ENCODE data around the gene RNF113A.
A peak's percentile ranks its signal among the peaks of the same experiment; 100 is the strongest.

The RNF113A gene

DNA sequence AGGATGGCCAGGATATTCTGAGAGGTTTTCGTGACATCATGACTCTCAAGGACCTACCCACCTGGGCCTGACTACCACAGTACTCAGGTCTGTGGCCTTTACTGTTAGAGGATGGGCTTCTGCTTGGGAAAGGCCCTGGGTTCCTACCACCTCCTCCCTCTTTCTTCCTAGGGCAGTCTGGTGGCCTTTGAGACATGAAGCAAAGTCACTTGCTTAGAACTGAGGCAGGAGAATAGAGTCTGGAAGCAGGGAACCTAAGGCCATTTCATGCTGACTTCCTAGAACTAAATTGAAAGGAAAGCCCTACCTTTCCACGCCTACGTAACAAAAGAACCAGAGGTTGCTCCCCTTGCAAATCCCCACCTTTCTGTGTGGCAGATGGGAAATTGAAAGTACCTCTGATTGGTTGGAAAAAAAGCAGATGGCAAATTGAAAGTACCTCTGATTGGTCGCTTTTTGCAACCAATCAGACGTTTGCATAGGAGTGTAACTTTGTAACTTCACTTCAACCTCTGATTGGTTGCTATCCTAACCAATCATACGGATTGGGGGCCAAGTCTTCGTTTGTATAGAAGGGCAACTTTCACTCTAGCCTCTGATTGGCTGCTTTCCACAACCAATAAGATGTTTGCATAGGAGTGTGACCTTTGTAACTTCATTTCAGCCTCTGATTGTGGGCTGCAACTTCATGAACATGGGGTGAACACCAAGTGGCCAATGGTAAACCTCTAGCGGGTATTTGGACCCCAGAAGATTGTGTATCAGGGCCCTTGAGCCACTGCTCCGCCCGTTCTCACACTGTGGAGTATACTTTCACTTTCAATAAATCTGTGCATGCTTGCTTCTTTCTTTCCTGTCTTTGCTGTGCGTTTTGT lies 14.3 kb upstream of the RNF113A start:
- Histone ChIP-seq H3K36me3 (ENCODE audit: insufficient read depth, low read length) (no peaks in the 10 kb centered on the region), H4K20me1 (ENCODE audit: insufficient read depth, low read length, poor library complexity, severe bottlenecking) (no peaks in the 10 kb centered on the region), H3K9me2 (replicated peaks; ENCODE audit: low read depth, low read length) (no peaks in the 10 kb centered on the region), H3K4me2 (ENCODE audit: low read depth, low read length, poor library complexity, severe bottlenecking) (peak overlapping the region; percentile 50), H3F3A (ENCODE audit: low read depth) (no peaks in the 10 kb centered on the region), H3K27me3 (ENCODE audit: insufficient read depth, low read length, poor library complexity, severe bottlenecking) (no peaks in the 10 kb centered on the region), H3K79me2 (ENCODE audit: insufficient read depth, low read length) (no peaks in the 10 kb centered on the region), H3K9me3 (ENCODE audit: insufficient read depth, low read depth, low read length) (no peaks in the 10 kb centered on the region), H3K4me1 (ENCODE audit: insufficient read depth, low read length, poor library complexity, severe bottlenecking) (no peaks in the 10 kb centered on the region), H3K9ac (ENCODE audit: low read depth, low read length, poor library complexity, severe bottlenecking) (no peak overlapping the region), H2AFZ (ENCODE audit: low read length) (peak overlapping the region; percentile 68; the same call in 1 of the 2 replicates), H3K4me3 (ENCODE audit: low read length, poor library complexity, severe bottlenecking) (peak overlapping the region; percentile 48)
- TF ChIP-seq, protein P1, sequence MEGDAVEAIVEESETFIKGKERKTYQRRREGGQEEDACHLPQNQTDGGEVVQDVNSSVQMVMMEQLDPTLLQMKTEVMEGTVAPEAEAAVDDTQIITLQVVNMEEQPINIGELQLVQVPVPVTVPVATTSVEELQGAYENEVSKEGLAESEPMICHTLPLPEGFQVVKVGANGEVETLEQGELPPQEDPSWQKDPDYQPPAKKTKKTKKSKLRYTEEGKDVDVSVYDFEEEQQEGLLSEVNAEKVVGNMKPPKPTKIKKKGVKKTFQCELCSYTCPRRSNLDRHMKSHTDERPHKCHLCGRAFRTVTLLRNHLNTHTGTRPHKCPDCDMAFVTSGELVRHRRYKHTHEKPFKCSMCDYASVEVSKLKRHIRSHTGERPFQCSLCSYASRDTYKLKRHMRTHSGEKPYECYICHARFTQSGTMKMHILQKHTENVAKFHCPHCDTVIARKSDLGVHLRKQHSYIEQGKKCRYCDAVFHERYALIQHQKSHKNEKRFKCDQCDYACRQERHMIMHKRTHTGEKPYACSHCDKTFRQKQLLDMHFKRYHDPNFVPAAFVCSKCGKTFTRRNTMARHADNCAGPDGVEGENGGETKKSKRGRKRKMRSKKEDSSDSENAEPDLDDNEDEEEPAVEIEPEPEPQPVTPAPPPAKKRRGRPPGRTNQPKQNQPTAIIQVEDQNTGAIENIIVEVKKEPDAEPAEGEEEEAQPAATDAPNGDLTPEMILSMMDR (conservative IDR thresholded peaks at IDR 0.05; ENCODE audit: low read length), result no peak
- TF ChIP-seq EZH2phosphoT487 (IDR thresholded peaks at IDR 0.05; ENCODE audit: borderline replicate concordance), result no peak

DNA sequence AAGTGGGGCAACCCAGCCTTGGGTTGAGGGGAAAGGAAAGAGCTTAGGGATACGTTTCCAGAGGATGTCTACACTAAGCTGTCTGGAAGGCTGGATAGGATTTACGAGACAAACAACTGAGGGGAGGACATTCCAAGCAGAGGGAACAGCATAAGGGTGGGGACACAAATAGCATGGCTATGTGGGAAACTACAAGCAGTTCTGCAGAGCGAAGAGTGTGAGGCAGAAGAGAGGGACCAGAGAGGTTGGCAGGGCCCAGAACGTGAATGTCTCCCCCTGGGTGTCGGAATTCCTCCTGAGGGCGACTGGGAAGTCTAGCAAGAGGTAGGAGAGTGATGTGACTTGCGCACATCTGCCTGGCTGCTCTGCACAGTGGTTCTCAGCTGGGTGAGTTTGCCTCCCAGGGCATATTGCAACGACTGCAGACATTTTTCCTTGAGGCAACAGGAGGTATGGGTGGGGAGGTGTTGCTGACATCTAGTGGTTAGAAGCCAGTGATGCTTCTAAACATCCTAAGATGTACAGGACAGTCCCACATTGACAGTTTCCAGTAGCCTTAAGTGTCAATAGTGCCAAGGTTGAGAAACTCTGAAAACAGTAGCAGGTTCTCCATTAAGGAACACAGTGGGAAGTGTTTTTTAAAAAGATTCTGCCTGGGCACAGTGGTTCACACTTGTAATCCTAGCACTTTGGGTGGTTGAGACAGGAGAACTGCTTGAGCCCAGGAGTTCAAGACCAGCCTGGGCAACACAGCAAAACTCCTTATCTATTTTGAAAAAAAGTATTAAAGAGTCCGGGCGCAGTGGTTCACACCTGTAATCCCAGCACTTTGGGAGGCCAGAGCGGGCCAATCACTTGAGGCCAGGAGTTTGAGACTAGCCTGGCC lies 9.3 kb upstream of the RNF113A start:
- Histone ChIP-seq H3K4me1 (ENCODE audit: insufficient read depth, low read length, poor library complexity, severe bottlenecking) (no peaks in the 10 kb centered on the region), H4K20me1 (ENCODE audit: insufficient read depth, low read length, poor library complexity, severe bottlenecking) (no peaks in the 10 kb centered on the region), H3K27me3 (ENCODE audit: insufficient read depth, low read length, poor library complexity, severe bottlenecking) (no peaks in the 10 kb centered on the region), H3F3A (ENCODE audit: low read depth) (no peaks in the 10 kb centered on the region), H3K9ac (ENCODE audit: low read depth, low read length, poor library complexity, severe bottlenecking) (no peak overlapping the region), H3K9me3 (ENCODE audit: insufficient read depth, low read depth, low read length) (no peaks in the 10 kb centered on the region), H3K4me3 (ENCODE audit: low read length, poor library complexity, severe bottlenecking) (no peak overlapping the region), H3K36me3 (ENCODE audit: insufficient read depth, low read length) (no peaks in the 10 kb centered on the region), H3K79me2 (ENCODE audit: insufficient read depth, low read length) (peaks cover 3% of the 10 kb centered on the region; the same call in 1 of the 2 replicates), H2AFZ (ENCODE audit: low read length) (no peak overlapping the region), H3K4me2 (ENCODE audit: low read depth, low read length, poor library complexity, severe bottlenecking) (no peak overlapping the region), H3K9me2 (replicated peaks; ENCODE audit: low read depth, low read length) (no peaks in the 10 kb centered on the region)
- TF ChIP-seq, protein P1 (conservative IDR thresholded peaks at IDR 0.05; ENCODE audit: low read length), result peak; percentile 58
- TF ChIP-seq EZH2phosphoT487 (IDR thresholded peaks at IDR 0.05; ENCODE audit: borderline replicate concordance), result no peak

DNA sequence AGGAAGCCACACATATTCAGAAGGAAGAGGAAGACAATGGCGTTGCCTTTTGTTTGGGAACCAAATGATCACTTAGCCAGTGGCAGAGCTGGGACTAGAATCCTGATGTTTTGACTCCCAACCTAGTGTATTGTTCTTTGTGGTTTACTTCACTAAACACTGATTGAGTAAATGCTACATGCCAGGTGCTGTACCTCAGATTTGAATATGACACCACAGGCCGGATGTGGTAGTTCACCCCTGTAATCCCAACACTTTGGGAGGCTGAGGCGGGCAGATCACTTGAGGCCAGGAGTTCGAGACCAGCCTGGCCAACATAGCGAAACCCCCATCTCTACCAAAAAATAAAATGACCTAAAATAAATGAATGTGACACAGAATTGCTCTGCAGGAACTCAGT lies 8.5 kb upstream of the RNF113A start:
- no peak overlapping the region for H3K4me3 ChIP-seq (ENCODE audit: low read length, poor library complexity, severe bottlenecking)

More for the DNA sequence above, 8.5 kb upstream of the RNF113A start:
- TF ChIP-seq EZH2phosphoT487 (IDR thresholded peaks at IDR 0.05; ENCODE audit: borderline replicate concordance), result no peak
- TF ChIP-seq, protein P1 (conservative IDR thresholded peaks at IDR 0.05; ENCODE audit: low read length), result no peak
- Histone ChIP-seq H3K27me3 (ENCODE audit: insufficient read depth, low read length, poor library complexity, severe bottlenecking) (no peaks in the 10 kb centered on the region), H3F3A (ENCODE audit: low read depth) (no peaks in the 10 kb centered on the region), H3K9ac (ENCODE audit: low read depth, low read length, poor library complexity, severe bottlenecking) (no peak overlapping the region), H2AFZ (ENCODE audit: low read length) (no peak overlapping the region), H3K9me2 (replicated peaks; ENCODE audit: low read depth, low read length) (no peaks in the 10 kb centered on the region), H3K36me3 (ENCODE audit: insufficient read depth, low read length) (no peaks in the 10 kb centered on the region), H4K20me1 (ENCODE audit: insufficient read depth, low read length, poor library complexity, severe bottlenecking) (no peaks in the 10 kb centered on the region), H3K9me3 (ENCODE audit: insufficient read depth, low read depth, low read length) (no peaks in the 10 kb centered on the region), H3K4me2 (ENCODE audit: low read depth, low read length, poor library complexity, severe bottlenecking) (no peak overlapping the region), H3K4me1 (ENCODE audit: insufficient read depth, low read length, poor library complexity, severe bottlenecking) (no peaks in the 10 kb centered on the region), H3K79me2 (ENCODE audit: insufficient read depth, low read length) (peaks cover 7% of the 10 kb centered on the region; the same call in 1 of the 2 replicates)
